Prostate gland (tissue), 2 donors: Measurements from ENCODE around the gene PSD4. TPM values are rescaled to one million over a fixed set of nuclear protein-coding genes. Genes with fewer than 3 reads are reported as not detected.

Experiments used
- DNase-seq: peaks from one replicate; pipeline ENCODE4 v3.0.0-alpha.2; 2019; ENCODE audit warnings: low spot score
- H3K27ac ChIP-seq, 2 donors: fragments of 200-600 bp; sonication (generic); 2 replicates each; pipeline ENCODE4 v1.5.1; 2017 to 2019
- H3K27me3 ChIP-seq: fragments of 200-600 bp; sonication (generic); replicated peaks from 2 replicates; pipeline ENCODE4 v1.5.1; 2019; ENCODE audit not compliant: insufficient read depth
- H3K36me3 ChIP-seq, 2 donors: fragments of 200-600 bp; sonication (generic); 1 replicate in 1 of 2; 2 replicates in 1 of 2; pipeline versions ENCODE4 v1.5.1 to v1.8.1; 2017 to 2019
- H3K4me1 ChIP-seq: fragments of 200-600 bp; sonication (generic); replicated peaks from 2 replicates; pipeline ENCODE4 v1.5.1; 2019
- H3K4me3 ChIP-seq, 2 donors: fragments of 200-600 bp; sonication (generic); 2 replicates each; pipeline ENCODE4 v1.5.1; 2017 to 2019
- H3K9me3 ChIP-seq: fragments of 200-600 bp; sonication (generic); 2 replicates; pipeline ENCODE4 v1.5.1; 2017
- CTCF ChIP-seq, 4 experiments: fragments of 200-600 bp in 2 of 4; fragments of 450-650 bp in 2 of 4; sonication (generic) in 2 of 4; IDR thresholded peaks; 1 replicate in 3 of 4; 2 replicates in 1 of 4; pipeline ENCODE4 v1.5.1; 2016 to 2019; ENCODE audit warnings: antibody characterized with exemption in 4 of 4, mild to moderate bottlenecking in 2 of 4, moderate library complexity in 2 of 4
- POLR2A ChIP-seq: fragments of 450-650 bp; IDR thresholded peaks from one replicate; pipeline ENCODE4 v1.6.1; 2016; ENCODE audit warnings: antibody characterized with exemption, mild to moderate bottlenecking
- POLR2AphosphoS5 ChIP-seq: sonication (generic); formaldehyde crosslinking; IDR thresholded peaks from one replicate; pipeline ENCODE4 v1.6.1; 2017; ENCODE audit warnings: antibody characterized with exemption
- WGBS: methylation state at CpG from one replicate; pipeline ENCODE4 v1.1.5; 2018; 5-methylcytosine and 5-hydroxymethylcytosine counted together
- intact Hi-C: fragments of 100-400 bp; cut with DNase I; formaldehyde crosslinking; loops from one replicate; pipeline ENCODE4 v1.14.2; 2022
- total RNA-seq, 2 donors: library from RNA; depleted of rRNA; stranded (reverse); fragments of >200 nt; gene quantifications; one replicate each; pipeline ENCODE4 v1.1.0, GENCODE V29; 2016

Gene PSD4
- total RNA-seq, 2 donors from 2014 or later = 139 to 221 TPM

- no peaks in the 10 kb centered on the region for H3K4me1 ChIP-seq
- no peak overlapping the region for H3K4me3 ChIP-seq
- no peak for TF ChIP-seq POLR2AphosphoS5
- no peak for TF ChIP-seq POLR2A
- no peak for TF ChIP-seq CTCF (IDR thresholded peaks at IDR 0.05)
- no peaks in the 10 kb centered on the region for H3K27me3 ChIP-seq
- 92% methylated on average over 7 of the region's 7 CpGs for WGBS
- no peak for DNase-seq
- no peaks in the 10 kb centered on the region for H3K9me3 ChIP-seq
- H3K36me3 ChIP-seq = no peaks in the 10 kb centered on the region
- H3K27ac ChIP-seq = no peak overlapping the region
- intact Hi-C loops = no loop called here
Measured at GRCh38 chr2:113176696-113177355, 3.1 kb downstream of the PSD4 start.

GRCh38 chr2:113178069-113178746, 4.4 kb downstream of the PSD4 start:
- H3K4me3 ChIP-seq = no peak overlapping the region
- H3K27me3 ChIP-seq = no peaks in the 10 kb centered on the region
- no peaks in the 10 kb centered on the region for H3K9me3 ChIP-seq
- TF ChIP-seq POLR2AphosphoS5 (no peak), CTCF (IDR thresholded peaks at IDR 0.05) (no peak), POLR2A (no peak)
- no peaks in the 10 kb centered on the region for H3K4me1 ChIP-seq
- H3K36me3 ChIP-seq = no peaks in the 10 kb centered on the region
- WGBS = 91% methylated on average over 11 of the region's 11 CpGs
- intact Hi-C loops = no loop called here
- no peak overlapping the region for H3K27ac ChIP-seq
- no peak for DNase-seq

GRCh38 chr2:113178891-113179290, 5.1 kb downstream of the PSD4 start:
- H3K4me1 ChIP-seq = no peaks in the 10 kb centered on the region
- no peak overlapping the region for H3K27ac ChIP-seq
- H3K9me3 ChIP-seq = no peaks in the 10 kb centered on the region
- DNase-seq = no peak
- H3K4me3 ChIP-seq = no peak overlapping the region
- H3K36me3 ChIP-seq = no peaks in the 10 kb centered on the region
- TF ChIP-seq CTCF (IDR thresholded peaks at IDR 0.05) (no peak), POLR2AphosphoS5 (no peak), POLR2A (no peak)
- 88% methylated on average over 4 of the region's 4 CpGs for WGBS
- intact Hi-C loops = no loop called here
- no peaks in the 10 kb centered on the region for H3K27me3 ChIP-seq

GRCh38 chr2:113179446-113180045, 5.8 kb downstream of the PSD4 start:
- Histone ChIP-seq H3K36me3 (no peaks in the 10 kb centered on the region), H3K4me3 (no peak overlapping the region), H3K9me3 (no peaks in the 10 kb centered on the region), H3K27ac (no peak overlapping the region), H3K27me3 (no peaks in the 10 kb centered on the region), H3K4me1 (no peaks in the 10 kb centered on the region)
- intact Hi-C loops = no loop called here
- TF ChIP-seq POLR2AphosphoS5 (no peak), POLR2A (no peak), CTCF (IDR thresholded peaks at IDR 0.05) (no peak)
- DNase-seq = no peak
- 96% methylated on average over 8 of the region's 8 CpGs for whole genome bisulfite sequencing
